Measurements from ENCODE around the gene RALB.
"Not testable (repeated sequence)": the region's sequence is repeated elsewhere in the genome, so short reads cannot be mapped to it uniquely, and the experiment has no call there.

RALB gene

DNA sequence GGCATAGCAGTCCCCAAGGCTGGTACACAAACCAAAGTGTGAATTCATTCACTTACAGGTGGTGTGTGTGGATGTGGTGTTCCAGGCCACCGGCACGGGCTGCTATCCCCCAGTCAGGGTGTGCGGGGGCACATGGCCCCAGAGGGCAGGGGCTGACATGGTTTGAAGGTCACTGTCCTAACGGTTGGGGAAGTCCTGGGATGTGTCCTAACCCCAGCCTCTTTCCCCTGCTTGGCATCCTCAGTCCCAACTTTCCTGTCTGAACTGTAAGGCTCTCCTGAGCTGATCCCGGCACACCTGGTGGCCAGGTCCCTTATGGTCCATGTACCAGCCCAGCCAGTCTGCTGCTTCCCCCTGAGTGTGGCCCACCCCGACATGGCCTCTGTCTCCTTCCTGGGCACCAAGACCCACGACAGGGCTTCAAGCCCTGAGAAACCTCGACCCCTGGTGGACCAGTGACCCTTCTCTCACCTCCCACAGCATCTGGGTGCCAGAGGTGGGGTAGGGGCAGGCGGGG, 27.0 kb upstream of the RALB start:
- DNase-seq: no peak

DNA sequence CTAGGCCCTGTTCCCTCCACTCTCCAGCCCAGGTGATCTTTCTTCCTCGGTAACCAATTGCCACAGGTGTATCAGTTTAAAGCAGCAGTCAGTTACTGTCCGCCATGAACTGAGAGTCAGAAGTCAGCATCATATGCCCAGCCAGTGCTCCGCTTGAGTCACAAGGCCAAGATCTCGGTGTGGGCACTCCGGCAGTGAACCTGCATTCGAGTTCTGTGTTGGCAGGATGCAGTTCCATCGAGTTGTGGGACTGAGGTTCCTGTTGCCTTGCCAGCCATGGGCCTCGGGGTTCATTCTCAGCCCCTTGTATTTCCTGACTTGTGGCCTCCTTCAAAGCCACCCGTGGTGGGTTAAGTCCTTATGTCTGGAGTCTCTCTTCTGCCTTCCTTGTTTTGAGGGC, 26.3 kb upstream of the RALB start:
- DNase-seq: no peak

DNA sequence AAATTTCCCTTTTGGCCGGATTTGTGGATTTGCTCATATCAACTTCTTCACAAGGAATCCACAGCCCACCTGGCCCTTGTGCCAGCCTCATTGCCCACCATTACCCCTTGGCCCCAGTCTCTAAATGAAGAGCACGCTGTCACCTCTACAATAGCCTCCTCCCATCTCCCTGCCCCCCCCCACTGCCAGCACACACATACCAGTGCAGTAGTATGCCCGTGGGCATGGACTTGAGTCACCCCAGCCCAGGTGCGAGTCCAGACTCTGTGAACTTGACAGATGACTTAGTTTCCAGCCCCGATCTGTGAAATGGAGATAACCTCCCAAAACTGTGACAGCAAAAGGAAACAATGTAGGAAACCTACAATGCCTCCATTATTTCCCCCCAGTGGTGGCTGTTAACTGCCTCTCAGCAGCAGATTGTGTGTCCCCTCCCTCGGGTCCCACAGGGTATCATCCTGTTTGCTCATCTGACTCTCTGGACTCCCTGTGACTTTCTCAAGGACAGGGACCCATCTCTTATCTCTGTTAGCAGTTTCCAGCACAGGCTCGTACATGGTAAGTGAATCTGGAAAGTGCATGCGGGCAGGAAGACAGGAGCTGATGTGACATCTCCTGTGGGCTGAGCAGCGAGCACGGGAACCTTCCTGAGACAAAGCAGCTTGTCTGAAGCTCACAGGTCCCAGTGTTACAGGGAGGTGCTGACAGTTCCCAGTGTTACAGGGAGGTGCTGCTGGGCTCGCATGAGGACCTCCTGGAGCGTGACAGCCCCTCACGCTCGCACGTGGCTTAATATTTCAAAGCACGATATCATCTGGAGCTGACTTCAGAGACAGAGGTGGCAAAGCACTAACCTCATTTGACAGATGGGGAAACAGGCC, 25.3 kb upstream of the RALB start:
- DNase-seq: no peak

DNA sequence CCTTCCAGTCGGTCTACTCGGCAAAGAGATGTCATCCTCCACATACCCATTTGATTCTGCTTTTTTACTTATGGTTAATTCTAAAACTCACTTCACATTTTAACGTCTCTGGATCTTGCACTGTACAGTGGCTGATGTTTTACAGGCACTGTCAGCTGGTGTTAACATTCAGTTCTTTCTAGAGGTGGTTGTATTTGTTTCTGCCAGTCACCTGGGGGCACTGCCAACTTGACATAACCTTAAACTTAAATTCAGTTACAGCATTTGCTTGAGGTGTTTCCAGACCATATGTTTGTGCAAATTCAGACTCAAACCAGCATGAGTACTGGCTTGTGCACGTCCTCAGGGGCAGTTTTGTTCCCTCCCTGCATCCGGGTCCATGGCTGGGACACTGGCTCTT, 24.1 kb upstream of the RALB start:
- DNase-seq: no peak

DNA sequence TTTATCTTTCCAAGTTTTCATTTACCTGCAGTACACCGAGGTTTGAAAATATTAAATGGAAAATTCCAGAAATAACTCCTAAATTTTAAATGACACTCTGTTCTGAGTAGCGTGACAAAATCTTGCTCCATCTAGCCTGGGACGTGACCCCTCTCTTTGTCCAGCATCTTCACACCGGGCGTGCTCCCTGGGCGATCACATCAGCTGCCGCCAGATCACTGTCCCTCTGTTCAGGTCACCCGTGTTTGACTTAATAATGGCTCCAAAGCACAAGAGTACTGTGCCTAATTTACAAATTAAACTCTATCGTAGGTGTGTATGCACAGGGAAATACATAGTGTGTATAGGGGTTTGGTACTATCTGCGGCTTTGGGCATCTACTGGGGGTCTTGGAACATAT, 23.3 kb upstream of the RALB start:
- DNase-seq: no peak

DNA sequence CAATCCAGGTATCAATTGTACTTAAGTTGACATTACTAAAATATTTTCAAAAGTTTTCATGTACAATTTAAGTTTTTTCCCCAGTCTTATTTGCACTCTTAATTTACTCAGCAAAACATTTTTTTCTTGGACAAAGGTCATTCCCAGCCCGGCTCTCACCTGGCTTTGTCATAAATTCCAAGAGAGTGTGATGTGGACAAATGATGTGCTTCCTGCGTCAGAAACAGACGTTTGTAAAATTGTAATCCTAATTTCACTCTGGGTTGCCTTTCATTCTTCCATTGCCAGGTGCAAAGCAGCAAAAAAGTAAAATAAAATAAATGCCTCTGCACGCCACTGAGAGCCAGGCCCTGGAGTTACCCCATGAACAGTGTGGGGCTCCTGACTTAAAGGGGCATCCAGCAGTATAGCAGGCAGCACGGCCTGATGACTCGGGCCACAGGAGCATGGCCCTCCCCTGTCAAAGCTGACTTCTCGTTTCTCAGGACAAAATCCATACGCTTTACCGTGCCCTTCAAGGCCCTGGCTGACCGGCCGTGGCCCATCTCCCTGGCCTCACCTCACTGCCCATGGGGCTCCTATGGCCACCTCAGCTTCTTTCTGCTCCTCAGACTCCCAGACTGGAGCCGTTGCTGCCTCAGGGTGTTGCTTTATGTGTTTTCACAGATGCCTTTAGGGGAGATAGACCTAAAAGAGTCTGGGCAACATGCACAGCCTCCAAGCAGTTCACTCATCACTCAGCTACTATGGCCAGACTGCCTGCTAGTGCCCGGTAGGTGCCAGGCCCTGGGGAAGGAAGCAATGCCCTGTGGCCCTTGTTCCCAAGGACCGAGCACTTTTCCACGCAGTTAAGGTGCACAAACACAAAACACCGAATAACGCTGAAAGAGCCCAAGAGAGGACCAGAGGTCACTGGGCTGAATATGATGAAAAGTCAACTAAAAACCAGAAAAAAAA, 21.9 kb upstream of the RALB start:
- no peak for DNase-seq

DNA sequence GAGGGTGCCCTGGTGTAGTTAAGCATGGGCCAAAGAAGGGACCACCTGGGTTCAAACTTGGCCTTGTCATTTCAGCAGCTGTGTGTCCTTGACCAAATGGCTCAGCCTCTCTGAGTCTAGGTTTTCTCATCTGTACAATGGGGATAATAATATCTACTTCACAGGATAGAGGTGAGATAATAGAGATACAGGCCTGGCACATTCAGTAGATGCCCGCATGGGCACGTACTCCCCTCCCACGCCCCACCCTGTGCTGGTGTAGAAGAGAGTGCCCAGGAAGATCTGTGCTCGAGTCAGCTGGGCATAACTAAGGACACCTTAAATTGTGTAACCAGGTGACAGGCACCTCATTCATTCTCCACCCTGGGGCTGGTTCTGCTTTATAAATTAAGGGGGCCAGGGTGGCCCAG, 21.1 kb upstream of the RALB start:
- no peak for DNase-seq

DNA sequence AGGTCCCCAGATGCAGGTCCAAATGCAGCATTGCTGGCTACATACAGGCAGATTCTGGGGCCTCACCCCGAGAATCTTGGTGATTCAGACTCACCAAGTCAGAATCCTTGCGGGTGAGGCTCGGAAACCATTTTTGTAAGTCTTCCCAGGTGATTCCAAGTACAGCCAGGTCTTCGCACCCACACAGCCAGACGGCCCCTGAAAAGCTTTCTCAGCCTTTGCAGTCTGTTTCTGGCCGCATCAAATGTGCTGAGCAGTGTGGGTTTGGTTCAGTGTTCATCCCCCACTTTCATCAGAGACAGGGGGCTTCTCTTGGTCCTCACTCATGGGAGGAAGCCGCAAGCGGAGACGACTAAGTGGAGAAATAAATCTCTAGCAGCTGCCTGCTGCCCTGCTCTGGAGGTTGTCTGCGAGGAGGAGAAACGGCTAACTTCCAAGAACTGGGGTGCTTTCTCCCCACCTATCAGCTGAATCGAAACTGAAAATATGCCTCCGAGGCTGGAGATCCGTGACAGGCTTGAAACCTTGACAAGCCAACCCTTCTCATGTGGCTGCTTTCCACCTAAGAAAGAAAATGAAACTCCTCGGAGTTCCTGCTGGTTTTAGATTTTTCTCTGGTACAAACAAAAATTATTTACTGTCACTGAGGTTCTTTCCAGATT, 20.5 kb upstream of the RALB start:
- DNase-seq: no peak

DNA sequence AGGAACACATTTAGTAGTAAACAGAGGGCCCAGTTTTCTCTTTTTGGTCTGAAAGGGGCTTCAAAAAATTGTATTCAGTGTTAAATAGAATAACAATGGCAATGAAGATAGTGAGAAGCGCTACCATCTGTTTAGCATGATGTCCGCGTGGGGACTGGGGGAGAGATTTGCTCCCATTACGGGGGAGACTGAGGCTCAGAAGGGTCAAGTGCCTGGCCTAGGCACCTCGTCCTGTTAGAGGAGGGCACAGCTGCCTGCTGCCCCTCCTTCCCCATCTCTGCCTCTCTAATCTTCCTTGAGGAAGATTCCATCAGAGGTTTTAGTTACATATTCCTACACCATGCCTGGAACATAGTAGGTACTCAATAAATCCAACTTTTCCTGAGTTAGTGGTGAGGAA, 19.4 kb upstream of the RALB start:
- no peak for DNase-seq

DNA sequence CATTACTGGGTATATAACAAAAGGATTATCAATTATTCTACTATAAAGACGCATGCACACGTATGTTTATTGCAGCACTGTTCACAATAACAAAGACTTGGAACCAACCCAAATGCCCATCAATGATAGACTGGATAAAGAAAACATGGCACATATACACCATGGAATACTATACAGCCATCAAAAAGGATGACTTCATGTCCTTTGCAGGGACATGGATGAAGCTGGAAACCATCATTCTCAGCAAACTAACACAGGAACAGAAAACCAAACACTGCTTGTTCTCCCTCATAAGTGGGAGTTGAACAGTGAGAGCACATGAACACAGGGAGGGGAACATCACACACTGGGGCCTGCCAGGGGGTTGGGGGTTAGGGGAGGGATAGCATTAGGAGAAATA, 17.5 kb upstream of the RALB start:
- not testable (repeated sequence) for DNase-seq

DNA sequence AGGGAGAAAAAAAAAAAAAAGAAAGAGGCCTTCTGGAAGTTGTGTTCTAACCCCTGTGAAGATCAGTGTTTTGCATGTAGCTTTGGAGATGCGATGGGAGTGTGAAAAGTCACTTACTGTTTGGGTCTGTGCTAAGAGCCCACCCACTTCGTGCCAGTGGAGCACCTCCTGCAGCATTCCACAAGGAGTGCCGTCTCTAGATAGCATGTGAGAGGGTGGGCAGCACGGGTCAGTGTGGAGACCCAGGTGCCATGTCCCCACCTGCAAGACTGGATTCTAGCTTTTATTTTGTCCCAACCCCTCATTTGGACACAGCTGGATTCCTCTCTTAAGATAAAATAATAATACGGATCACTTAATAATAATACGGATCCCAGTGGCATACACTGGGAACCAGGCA, 17.0 kb upstream of the RALB start:
- no peak for DNase-seq

DNA sequence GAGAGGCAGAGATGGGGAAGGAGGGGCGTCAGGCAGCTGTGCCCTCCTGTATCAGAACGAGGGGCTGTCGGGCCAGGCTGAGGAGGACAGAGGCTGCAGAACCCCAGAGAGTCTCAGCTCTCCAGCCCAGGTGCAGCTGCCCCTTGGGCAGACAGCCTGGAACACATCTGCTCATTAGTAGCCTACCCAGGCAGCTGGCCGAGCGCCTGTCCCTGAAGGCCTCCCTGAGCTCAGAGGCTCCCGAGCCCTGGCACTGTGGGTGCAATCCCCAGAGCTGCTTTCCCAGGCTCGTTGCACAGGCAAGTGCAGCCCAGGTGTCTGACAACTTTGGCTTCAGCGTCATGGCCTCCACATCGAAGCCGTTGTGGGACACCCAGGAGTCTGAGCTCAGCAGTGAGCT, 16.3 kb upstream of the RALB start:
- DNase-seq: no peak

DNA sequence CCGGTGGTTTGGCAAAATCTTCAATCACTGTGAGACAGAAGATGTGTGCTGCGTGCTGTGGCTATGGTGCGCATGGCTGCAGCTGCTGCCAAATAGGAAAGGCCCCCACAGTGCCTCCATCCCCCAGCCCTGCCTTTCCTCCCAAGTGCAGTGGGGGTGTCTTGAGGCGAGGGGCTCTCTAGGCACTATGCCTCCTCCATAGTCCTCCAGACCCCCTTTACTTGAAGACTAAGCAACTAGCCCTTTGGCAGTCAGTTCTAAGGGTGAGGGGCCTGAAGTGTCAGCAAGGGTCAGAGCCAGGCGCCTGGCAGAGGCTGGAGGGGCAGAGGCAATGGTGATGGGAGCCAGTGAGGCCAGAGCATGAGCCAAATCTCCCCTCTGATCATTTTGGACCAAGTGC, 15.9 kb upstream of the RALB start:
- no peak for DNase-seq

DNA sequence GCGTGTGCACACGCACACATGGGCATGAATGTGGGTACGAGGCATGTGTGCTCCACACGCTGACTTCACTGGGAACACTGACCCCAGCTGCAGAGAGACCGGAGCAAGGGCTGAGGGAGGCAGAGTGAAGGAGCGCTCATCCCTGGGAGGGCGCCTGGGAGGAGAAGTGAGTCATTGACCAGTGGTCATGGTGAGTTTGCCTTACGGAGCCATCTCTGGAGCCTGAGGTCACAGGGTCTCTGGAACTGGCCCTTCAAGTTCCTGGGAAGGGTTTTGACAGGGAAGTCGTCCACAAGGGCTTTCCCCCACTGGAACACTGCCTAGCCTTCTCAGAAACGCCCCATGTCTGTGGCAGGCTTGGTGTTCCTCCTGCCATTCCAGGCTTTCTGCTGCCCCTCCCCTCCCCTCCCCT, 15.2 kb upstream of the RALB start:
- DNase-seq: no peak

DNA sequence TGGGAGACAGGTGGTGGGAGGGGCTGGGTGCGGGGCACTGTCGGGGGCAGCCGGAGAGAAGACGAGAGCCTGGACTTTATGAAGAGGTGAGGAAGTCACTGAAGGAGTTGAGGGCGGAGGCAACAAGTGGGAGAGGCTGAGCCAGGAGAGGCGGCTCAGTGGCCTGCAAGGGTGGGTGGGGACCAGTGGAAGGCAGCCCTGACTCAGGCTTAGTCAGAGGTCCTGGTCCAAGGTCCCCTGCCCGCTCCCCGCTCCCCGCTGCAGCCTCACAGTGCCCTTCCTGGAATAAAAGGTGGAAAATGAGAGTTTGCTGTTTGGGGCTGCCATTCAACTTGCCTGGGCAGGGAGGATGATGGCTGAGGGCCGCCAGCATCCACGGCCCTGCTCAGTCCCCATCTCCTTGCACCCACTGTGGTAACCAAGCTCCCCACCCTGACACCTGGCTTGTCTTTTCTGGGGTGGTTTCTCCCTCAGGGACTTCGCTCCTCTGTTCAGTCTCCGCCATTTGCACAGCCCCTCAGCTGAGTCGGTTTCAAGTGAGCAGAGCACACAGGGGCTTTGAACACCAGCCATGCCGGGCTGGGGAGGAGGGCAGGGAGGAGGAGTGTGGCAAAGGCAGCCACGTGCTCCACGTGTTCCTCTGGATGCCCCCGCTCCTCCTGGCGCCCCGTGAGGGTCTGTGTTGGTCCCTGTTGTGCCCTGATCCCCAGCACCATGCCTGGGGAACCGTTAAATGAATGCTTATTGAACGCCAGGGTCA, 13.7 kb upstream of the RALB start:
- no peak for DNase-seq

DNA sequence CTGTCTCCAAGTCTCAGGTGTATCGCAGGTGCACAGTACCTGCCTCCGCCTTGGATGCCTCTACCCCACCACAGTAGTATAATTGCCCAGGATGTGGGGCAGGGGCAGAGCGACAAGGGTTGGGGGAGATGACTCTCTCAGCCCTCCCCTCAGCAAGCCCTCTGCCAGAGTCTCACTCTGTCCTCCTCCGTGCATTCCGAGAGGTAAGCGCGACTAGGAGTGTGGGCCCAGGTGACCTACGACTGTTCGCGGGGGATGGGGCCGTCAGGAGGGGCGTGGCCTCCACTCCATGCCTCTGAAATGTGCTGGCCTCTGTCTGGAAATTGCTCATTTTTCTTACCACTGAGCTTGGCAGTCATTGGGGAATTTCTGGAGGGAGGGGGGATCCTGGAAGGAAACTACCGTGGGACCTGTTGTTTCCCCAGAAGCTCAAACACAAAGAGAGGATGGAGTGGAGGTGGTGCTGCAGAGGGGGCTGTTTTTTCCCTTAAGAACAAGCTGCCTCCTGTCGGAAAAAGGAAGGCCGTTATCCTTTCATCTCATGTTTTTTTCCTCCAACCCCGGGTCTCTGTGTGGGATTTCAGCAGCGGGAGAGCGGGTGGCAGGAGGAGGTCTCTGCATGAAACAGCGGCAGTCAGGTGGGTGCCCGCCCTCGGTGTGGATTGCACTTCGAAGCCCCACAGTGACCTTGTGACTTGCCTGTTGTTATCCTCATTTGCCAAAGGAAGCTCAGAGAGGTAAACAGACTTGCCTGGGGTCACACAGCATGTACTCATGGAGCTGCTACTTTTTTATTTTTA, 13.0 kb upstream of the RALB start:
- DNase-seq: no peak

DNA sequence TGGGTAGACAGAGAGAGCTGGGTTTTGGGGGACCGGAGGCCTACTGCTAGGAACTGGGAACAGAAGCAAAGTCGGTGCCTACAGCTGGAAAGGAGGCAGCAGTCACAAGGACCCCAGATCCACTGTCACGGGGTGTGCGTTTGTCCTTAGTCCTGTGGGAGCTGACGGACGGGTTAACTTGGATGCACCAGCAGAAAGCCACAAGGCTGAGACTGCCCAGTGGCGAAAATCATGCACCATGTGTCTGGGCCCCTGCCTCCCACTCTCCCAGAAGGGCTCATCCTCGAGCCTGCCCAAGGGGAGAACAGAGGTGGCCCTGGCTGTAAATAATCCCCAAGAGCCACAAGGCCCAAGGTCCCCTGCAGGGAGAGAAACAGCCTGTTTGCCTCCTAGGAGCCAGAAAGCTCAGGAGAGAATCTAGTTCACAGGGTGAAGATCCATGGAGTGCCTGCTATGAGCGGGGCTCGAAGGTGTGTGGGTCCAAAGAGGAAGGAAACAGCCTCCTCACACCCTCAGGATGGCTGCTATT, 11.7 kb upstream of the RALB start:
- DNase-seq: no peak

DNA sequence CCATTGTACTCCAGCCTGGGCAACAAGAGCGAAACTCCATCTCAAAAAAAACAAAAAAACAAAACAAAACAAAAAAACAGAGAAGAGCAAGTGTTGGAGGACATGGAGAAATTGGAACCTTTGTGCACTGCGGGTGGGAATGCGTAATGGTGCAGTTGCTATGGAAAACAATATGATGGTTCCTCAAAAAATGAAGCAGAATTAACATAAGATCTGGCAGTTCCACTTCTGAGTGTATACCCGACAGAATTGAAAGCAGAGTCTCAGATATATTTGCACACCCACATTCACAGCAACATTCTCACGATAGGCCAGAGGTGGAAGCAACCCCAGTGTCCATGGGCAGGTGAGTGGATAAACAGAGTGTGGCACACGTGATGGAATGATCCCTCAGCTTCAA, 11.0 kb upstream of the RALB start:
- DNase-seq: no peak

DNA sequence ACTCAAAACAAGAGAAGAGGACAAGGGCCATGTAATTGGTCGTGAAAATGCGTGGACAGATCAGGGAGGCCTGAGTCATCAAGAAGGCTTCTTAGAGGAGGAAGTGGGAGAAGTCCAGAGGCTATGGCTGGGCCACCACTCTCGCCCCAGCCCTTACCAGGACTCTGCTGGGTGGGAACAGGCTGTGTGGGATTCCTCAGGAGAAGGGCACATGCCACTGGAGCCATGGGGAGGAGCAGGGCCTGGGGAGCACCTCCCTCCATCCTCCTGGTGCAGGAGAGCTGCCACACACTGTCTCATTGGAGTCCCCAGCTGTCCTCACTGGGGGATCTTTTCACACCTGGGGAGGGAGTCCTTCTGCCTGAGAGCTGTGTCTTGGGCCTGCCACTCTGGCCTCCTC, 9.4 kb upstream of the RALB start:
- no peak for DNase-seq

DNA sequence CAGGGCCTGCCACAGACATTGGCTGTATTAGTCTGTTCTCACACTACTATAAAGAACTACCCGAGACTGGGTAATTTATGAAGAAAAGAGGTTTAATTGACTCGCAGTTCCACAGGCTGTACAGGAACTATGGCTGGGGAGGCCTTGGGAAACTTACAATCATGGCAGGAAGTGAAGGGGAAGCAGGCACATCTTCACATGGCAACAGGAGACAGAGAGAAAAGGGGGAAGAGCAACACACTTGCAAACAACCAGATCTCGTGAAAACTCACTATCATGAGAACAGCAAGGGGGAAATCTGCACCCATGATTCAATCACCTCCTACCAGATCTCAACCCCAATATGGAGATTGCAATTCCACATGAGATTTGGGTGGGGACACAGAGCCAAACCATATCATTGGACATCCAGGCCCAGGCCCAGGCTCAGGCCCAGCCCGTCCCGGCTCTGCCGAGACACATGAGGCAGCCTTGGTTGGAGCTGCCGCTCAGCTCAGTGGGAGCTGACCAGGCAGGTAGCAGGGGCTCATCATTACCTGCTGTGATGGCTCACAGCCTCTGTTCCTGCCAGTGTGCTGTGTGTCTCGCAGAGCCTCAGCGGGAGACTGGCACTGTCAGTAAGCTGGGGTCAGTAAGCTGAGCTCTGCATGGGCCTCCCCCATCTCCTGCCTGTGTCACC, 8.6 kb upstream of the RALB start:
- DNase-seq: no peak

Measured in NCI-H82 (cell line).